ENCODE data around the gene LGI1. TPM values are rescaled to one million over a fixed set of nuclear protein-coding genes. Genes with fewer than 3 reads are reported as not detected.

LGI1 gene
- total RNA-seq, 1 donor from 2014 or later, result 0.13 TPM

DNA sequence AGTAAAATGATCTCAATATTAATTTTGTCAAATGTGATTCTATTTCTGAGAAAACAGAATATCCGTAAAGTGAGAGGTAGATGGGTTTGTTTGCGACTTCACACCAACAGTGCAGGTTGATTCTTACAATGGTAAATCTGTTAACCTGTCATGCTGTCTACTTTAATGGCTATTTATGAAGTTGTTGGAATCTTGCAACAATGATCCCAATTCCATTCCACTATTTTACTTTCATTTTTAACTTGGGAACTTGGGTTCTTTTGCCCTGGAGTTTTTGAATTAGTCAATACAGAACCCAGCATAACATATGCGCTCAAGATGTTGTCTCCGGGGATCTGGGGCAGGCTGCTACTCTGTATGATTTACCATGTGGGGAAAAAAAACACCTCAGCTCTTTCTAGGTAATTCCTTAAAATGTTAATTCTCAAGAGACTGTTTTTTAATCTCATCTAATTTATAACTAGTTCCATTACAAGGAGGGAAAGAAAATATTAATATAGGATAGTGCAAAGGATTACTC lies 1.2 kb downstream of the LGI1 start:
- TF ChIP-seq, protein P1, sequence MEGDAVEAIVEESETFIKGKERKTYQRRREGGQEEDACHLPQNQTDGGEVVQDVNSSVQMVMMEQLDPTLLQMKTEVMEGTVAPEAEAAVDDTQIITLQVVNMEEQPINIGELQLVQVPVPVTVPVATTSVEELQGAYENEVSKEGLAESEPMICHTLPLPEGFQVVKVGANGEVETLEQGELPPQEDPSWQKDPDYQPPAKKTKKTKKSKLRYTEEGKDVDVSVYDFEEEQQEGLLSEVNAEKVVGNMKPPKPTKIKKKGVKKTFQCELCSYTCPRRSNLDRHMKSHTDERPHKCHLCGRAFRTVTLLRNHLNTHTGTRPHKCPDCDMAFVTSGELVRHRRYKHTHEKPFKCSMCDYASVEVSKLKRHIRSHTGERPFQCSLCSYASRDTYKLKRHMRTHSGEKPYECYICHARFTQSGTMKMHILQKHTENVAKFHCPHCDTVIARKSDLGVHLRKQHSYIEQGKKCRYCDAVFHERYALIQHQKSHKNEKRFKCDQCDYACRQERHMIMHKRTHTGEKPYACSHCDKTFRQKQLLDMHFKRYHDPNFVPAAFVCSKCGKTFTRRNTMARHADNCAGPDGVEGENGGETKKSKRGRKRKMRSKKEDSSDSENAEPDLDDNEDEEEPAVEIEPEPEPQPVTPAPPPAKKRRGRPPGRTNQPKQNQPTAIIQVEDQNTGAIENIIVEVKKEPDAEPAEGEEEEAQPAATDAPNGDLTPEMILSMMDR (IDR thresholded peaks at IDR 0.05; ENCODE audit: unreplicated experiment), result no peak
- DNase-seq (ENCODE audit: low spot score in 2 of 2, unreplicated experiment in 2 of 2), result no peak
- no peak overlapping the region for H3K4me3 Mint-ChIP-seq
- no peaks in the 10 kb centered on the region for H3K36me3 Mint-ChIP-seq
- no peak overlapping the region for H3K27ac Mint-ChIP-seq
- H3K9me3 Mint-ChIP-seq, result no peaks in the 10 kb centered on the region
- peaks cover 35% of the 10 kb centered on the region for H3K4me1 Mint-ChIP-seq
- H3K27me3 Mint-ChIP-seq (ENCODE audit: low read depth), result peaks cover 31% of the 10 kb centered on the region

DNA sequence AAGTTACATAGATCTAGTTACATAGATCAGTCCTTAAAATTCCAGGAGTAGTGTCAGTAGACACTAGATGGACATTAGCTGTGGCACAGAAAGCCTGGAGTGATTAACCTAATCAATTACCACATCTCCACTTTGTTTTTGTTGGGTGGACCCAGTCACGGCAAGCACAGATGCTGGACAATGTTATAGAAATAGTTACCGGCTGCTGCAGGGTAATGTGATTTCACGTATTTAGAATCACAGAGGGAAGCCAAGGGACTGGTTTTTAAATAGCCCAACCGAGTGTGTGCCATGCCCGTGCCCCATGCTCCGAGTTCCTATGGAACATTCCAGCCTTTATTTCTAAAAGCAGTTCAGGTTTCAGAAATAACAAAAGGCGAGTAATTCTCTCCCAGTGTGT lies 2.8 kb downstream of the LGI1 start:
- H3K27ac Mint-ChIP-seq, result no peak overlapping the region
- H3K4me3 Mint-ChIP-seq, result no peak overlapping the region
- no peak for DNase-seq (ENCODE audit: low spot score in 2 of 2, unreplicated experiment in 2 of 2)
- H3K36me3 Mint-ChIP-seq, result no peaks in the 10 kb centered on the region
- no peaks in the 10 kb centered on the region for H3K9me3 Mint-ChIP-seq
- TF ChIP-seq, protein P1 (IDR thresholded peaks at IDR 0.05; ENCODE audit: unreplicated experiment), result no peak
- H3K4me1 Mint-ChIP-seq, result peaks cover 35% of the 10 kb centered on the region
- H3K27me3 Mint-ChIP-seq (ENCODE audit: low read depth), result peaks cover 24% of the 10 kb centered on the region

DNA sequence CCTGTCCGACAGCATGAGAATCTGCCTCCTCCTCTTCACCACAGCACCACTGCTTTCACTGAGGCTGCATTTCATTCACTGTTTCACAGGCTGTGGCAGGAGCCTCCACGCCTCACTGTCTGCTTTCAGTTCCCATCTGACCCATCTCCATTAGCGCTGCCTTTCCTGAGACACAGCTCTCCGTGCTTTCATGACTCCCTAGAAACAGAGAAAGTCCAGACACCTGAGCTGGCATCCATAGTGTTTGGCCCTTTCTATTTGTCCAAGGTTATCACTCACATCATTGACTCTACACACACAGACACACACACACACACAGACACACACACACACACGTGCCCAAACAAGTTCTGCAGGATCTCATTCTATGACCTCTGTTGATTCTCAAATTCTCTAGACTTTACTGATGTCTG lies 5.2 kb downstream of the LGI1 start:
- Mint-ChIP-seq H3K4me1 (peaks cover 19% of the 10 kb centered on the region), H3K27me3 (ENCODE audit: low read depth) (peaks cover 10% of the 10 kb centered on the region), H3K9me3 (no peaks in the 10 kb centered on the region), H3K36me3 (no peaks in the 10 kb centered on the region), H3K27ac (peak overlapping the region; percentile 1), H3K4me3 (no peak overlapping the region)
- TF ChIP-seq, protein P1 (IDR thresholded peaks at IDR 0.05; ENCODE audit: unreplicated experiment), result no peak
- no peak for DNase-seq (ENCODE audit: low spot score in 2 of 2, unreplicated experiment in 2 of 2)

DNA sequence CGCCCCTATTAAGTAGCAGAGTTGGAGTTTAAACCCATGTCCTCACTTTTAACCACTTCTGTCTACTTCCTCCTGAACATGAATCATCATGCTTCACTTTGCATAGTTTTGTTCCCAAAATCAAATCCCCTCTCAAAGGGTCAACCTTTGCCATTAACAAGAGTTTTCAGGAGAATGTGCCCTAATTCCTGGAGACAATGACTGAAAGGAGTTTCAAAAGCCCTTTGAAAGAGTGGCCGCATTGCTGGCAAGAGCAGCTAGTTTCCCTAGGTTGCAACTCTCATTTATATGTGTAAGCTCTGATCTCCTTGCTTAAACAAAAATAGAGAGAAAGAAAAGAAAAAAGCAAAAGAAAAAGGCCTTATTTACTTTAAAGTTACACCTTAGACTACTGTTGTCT lies 9.2 kb downstream of the LGI1 start:
- no peaks in the 10 kb centered on the region for H3K9me3 Mint-ChIP-seq
- no peak for DNase-seq (ENCODE audit: low spot score in 2 of 2, unreplicated experiment in 2 of 2)
- H3K27me3 Mint-ChIP-seq (ENCODE audit: low read depth), result no peaks in the 10 kb centered on the region
- no peak overlapping the region for H3K4me3 Mint-ChIP-seq
- TF ChIP-seq, protein P1 (IDR thresholded peaks at IDR 0.05; ENCODE audit: unreplicated experiment), result no peak
- no peaks in the 10 kb centered on the region for H3K36me3 Mint-ChIP-seq
- peaks cover 7% of the 10 kb centered on the region for H3K4me1 Mint-ChIP-seq
- no peak overlapping the region for H3K27ac Mint-ChIP-seq

DNA sequence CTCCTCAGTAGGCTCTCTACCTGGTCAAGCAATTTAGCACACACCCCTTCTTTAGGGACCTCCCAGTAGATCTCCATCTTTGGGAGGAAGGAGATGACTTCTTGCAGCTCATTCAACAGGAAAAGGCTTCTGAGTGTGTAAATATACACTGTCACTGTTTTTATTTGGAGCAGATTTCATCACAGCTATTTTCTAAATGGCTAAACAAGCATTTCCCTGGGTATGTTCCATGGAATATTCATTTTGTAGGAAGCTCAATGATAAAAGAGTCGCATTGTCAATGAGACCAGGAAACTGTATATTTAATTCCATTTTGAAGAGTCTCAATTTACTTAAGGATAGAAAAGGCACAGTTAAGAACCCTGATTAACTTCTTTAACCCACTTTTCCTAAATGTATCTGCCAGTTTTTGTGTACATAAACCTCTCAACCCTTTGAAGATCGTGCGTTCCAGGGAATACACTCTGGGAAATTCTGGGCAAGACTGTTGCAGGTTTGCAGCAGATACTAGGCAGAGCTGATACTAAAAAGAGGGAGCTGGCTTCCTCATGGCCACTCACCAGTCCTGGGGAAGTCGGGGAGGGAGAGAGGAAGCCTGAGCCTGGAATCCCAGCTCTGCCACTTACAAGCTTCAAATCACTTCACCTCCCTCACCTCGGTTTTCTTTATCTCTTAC lies 10.1 kb downstream of the LGI1 start:
- no peaks in the 10 kb centered on the region for H3K9me3 Mint-ChIP-seq
- DNase-seq (ENCODE audit: low spot score in 2 of 2, unreplicated experiment in 2 of 2), result no peak
- H3K27ac Mint-ChIP-seq, result no peak overlapping the region
- no peaks in the 10 kb centered on the region for H3K27me3 Mint-ChIP-seq (ENCODE audit: low read depth)
- no peaks in the 10 kb centered on the region for H3K36me3 Mint-ChIP-seq
- H3K4me3 Mint-ChIP-seq, result no peak overlapping the region
- peaks cover 6% of the 10 kb centered on the region for H3K4me1 Mint-ChIP-seq
- TF ChIP-seq, protein P1 (IDR thresholded peaks at IDR 0.05; ENCODE audit: unreplicated experiment), result no peak

Data from mesothelial cell of epicardium (in vitro differentiated cells).